Endothelial cell of umbilical vein (primary cell): ENCODE results near the gene HOXB5. TPM values are rescaled to one million over a fixed set of nuclear protein-coding genes. Genes with fewer than 3 reads are reported as not detected.

ENCODE experiments used
- BruUV-seq: library from RNA; stranded (reverse); fragments of 400-500 nt; replicated peaks from 2 replicates; lab custom pipeline; 2021; lab: Mats Ljungman, UMichigan
- CTCF ChIA-PET: fragments of 300-600, 350-600 bp; sonication (Branson Sonifier 250); formaldehyde crosslinking; loops from one replicate; lab custom pipeline; 2021; ENCODE audit warnings: antibody characterized with exemption, inconsistent platforms; lab: Charles Lee
- POLR2A ChIA-PET: fragments of 300-600, 350-600 bp; sonication (Branson Sonifier 250); formaldehyde crosslinking; loops from one replicate; lab custom pipeline; 2021; ENCODE audit warnings: antibody characterized with exemption, inconsistent platforms; lab: Charles Lee
- DNase-seq: peaks from one replicate; pipeline ENCODE4 v3.0.0-alpha.2; 2011; ENCODE audit warnings: low read depth, low spot score
- FAIRE-seq: peaks from 2 replicates; lab custom pipeline; 2011; peaks lifted over from hg19 to GRCh38; lab: Jason Lieb, UNC
- H2AFZ ChIP-seq: 2 replicates; pipeline ENCODE4 v1.6.0; 2012; ENCODE audit warnings: low read depth, low read length, control low read depth, inconsistent platforms
- H3K27ac ChIP-seq: 2 replicates; pipeline ENCODE4 v1.5.1; 2011; ENCODE audit warnings: low read depth, mild to moderate bottlenecking, control low read depth, low read length, moderate library complexity; ENCODE audit not compliant: insufficient read depth
- H3K27me3 ChIP-seq, 2 experiments: 2 replicates each; pipeline versions ENCODE4 v1.6.0 to v1.6.1; 2011; ENCODE audit warnings: low read length in 2 of 2, mixed read lengths in 1 of 2; ENCODE audit not compliant: control insufficient read depth in 2 of 2, insufficient read depth in 2 of 2
- H3K36me3 ChIP-seq, 2 experiments: 2 replicates in 1 of 2; 3 replicates in 1 of 2; pipeline ENCODE4 v1.5.1; 2011; ENCODE audit warnings: low read length in 2 of 2, mild to moderate bottlenecking in 1 of 2, moderate library complexity in 1 of 2; ENCODE audit not compliant: control insufficient read depth in 2 of 2, insufficient read depth in 2 of 2; ENCODE audit errors: extremely low read depth in 1 of 2
- H3K4me1 ChIP-seq: 3 replicates; pipeline ENCODE4 v1.5.1; 2011; ENCODE audit warnings: mild to moderate bottlenecking, low read length; ENCODE audit not compliant: control insufficient read depth, insufficient read depth; ENCODE audit errors: extremely low read depth
- H3K4me2 ChIP-seq: 2 replicates; pipeline ENCODE4 v1.6.1; 2011; ENCODE audit warnings: low read length, control low read depth, mixed read lengths; ENCODE audit not compliant: insufficient read depth
- H3K4me3 ChIP-seq, 3 experiments: fragments of 200-600 bp in 1 of 3; sonication (generic), shearing (Covaris generic) in 1 of 3; replicated peaks in 1 of 3; 2 replicates each; pipeline ENCODE4 v1.5.1; 2011 to 2016; ENCODE audit warnings: control low read depth in 3 of 3, low read length in 3 of 3, mild to moderate bottlenecking in 2 of 3, inconsistent platforms in 1 of 3, low read depth in 1 of 3, moderate library complexity in 1 of 3; ENCODE audit not compliant: insufficient read depth in 1 of 3
- H3K79me2 ChIP-seq: 2 replicates; pipeline ENCODE4 v1.6.0; 2012; ENCODE audit warnings: low read length, inconsistent platforms; ENCODE audit not compliant: control insufficient read depth, insufficient read depth
- H3K9ac ChIP-seq: replicated peaks from 2 replicates; pipeline ENCODE3; 2011; ENCODE audit warnings: low read length, control low read depth; ENCODE audit not compliant: insufficient read depth; ENCODE audit errors: extremely low read depth
- H3K9me1 ChIP-seq: replicated peaks from 3 replicates; pipeline ENCODE4 v1.6.0; 2011; ENCODE audit warnings: mild to moderate bottlenecking, low read length; ENCODE audit not compliant: control insufficient read depth, insufficient read depth; ENCODE audit errors: extremely low read depth
- H3K9me3 ChIP-seq: replicated peaks from 2 replicates; pipeline ENCODE4 v1.5.1; 2012; ENCODE audit warnings: low read length, inconsistent platforms; ENCODE audit not compliant: control insufficient read depth, insufficient read depth
- H4K20me1 ChIP-seq: replicated peaks from 2 replicates; pipeline ENCODE3; 2011; ENCODE audit warnings: mild to moderate bottlenecking, low read length; ENCODE audit not compliant: control insufficient read depth, insufficient read depth; ENCODE audit errors: extremely low read depth
- EZH2 ChIP-seq: IDR thresholded peaks from 2 replicates; pipeline ENCODE4 v1.6.1; 2012; ENCODE audit warnings: borderline replicate concordance, low read depth, mild to moderate bottlenecking, moderate library complexity, low read length, inconsistent platforms; ENCODE audit not compliant: severe bottlenecking
- FOS ChIP-seq: IDR thresholded peaks from 2 replicates; pipeline ENCODE4 v1.6.1; 2011; ENCODE audit warnings: mild to moderate bottlenecking, low read length, moderate library complexity, borderline replicate concordance; ENCODE audit not compliant: insufficient read depth
- GATA2 ChIP-seq: IDR thresholded peaks from 2 replicates; pipeline ENCODE4 v1.7.0; 2011; ENCODE audit warnings: low read depth, mild to moderate bottlenecking, moderate library complexity, mixed read lengths, low read length; ENCODE audit not compliant: insufficient read length, insufficient read depth
- JUN ChIP-seq: IDR thresholded peaks from 2 replicates; pipeline ENCODE4 v1.6.1; 2011; ENCODE audit warnings: borderline replicate concordance, low read depth; ENCODE audit not compliant: insufficient read length, insufficient read depth
- POLR2A ChIP-seq: IDR thresholded peaks from 2 replicates; pipeline ENCODE4 v1.6.1; 2012; ENCODE audit warnings: low read depth, mild to moderate bottlenecking, control low read depth, low read length
- POLR2AphosphoS5 ChIP-seq: IDR thresholded peaks from 2 replicates; pipeline ENCODE4 v1.6.1; 2012; ENCODE audit warnings: low read depth, mild to moderate bottlenecking, control low read depth, low read length, moderate library complexity; ENCODE audit not compliant: insufficient read depth
- dilution Hi-C: fragments of 300-500 bp; cut with MboI; formaldehyde crosslinking; loops from one replicate; pipeline ENCODE4 v1.15.0; 2019; ENCODE audit warnings: low sequenced_read_pairs; ENCODE audit not compliant: extremely low pct_ligation_motif_present
- intact Hi-C: fragments of 100-400 bp; cut with micrococcal nuclease; formaldehyde crosslinking; loops from one replicate; pipeline ENCODE4 v1.10.0; 2022
- polyA plus RNA-seq, 4 experiments: library from polyadenylated mRNA; depleted of rRNA in 3 of 4; stranded (reverse) in 3 of 4; unstranded in 1 of 4; fragments of >200 nt; gene quantifications; 2 replicates each; pipeline versions ENCODE4 v1.2.1 to v1.2.3, GENCODE V29; 2011 to 2012; ENCODE audit warnings: missing spikeins in 1 of 4
- total RNA-seq: library from RNA; stranded (reverse); gene quantifications from 2 replicates; pipeline ENCODE4 v1.2.3, GENCODE V29; 2021
- TF ChIP-seq, protein P1 (sequence below), 2 donors: IDR thresholded peaks; 1 replicate in 1 of 2; 2 replicates in 1 of 2; pipeline ENCODE4 v1.5.1; 2011; ENCODE audit warnings: low read length in 2 of 2, mild to moderate bottlenecking in 2 of 2, moderate library complexity in 2 of 2, control low read depth in 1 of 2, inconsistent platforms in 1 of 2, low read depth in 1 of 2; ENCODE audit not compliant: insufficient read depth in 1 of 2; ENCODE audit errors: extremely low read depth in 1 of 2
- TF ChIP-seq, protein P2 (sequence below): IDR thresholded peaks from 2 replicates; pipeline ENCODE4 v1.6.1; 2011; ENCODE audit not compliant: insufficient read depth, insufficient read length

The HOXB5 gene
- total and polyA plus RNA-seq, 2 donors (not counting 3 experiments of a cell fraction or from before 2014, with no cell fraction given), result 2.0 to 8.5 TPM

DNA sequence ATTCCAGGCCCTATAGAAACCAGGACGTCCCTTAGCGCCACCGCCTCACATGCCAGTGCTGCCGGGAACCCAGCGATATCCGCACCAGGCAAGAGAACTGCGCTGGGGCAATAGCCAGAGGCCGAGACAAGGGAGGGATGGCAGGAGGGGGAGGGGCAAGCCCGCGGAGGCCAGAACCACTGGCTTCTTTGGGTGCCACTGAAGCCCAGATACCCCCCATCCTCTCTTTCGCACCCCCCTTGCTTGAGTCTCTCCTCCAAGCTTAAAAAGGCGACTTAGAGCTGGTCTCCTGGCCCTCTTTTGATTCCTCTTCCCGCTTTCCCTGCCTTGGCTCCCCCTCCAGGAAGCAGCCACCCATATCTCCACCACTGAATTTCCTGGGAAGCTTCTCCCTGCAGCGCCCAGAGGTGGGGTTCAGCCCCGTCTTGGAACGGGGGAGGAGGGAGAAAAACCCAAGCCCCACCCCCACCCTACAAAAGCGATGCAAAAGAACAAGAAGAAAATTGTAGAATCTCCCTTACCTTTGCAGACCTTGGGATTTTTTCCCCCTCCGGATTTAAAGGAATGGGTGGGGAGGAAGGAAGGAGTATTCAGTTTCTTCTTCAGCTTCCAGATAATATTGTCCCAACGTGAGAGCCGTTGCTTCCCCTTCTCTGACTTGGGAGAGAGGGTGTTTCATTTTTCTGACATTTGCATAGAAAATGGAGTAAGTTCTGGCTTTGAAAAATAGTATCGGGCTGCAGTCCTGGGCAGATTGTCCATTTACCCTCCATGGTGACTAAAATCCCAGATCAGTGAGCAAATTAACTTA lies 10.6 kb upstream of the HOXB5 start:
- ChIA-PET POLR2A (interaction anchor here (1.0 kb wide), 1 partner anchor 10 kb away, joined by 7 read pairs; the partner anchor contains the start of gene HOXB8), CTCF (interaction anchor here (2.0 kb wide), 1 partner anchor 579 kb away, joined by 4 read pairs; no protein-coding TSS in a partner anchor)
- H2AFZ ChIP-seq, result peak overlapping the region; percentile 56
- no peaks in the 10 kb centered on the region for H3K36me3 ChIP-seq
- H3K4me2 ChIP-seq, result peak overlapping the region; percentile 95
- TSS peak; percentile 17 for BruUV-seq
- H3K79me2 ChIP-seq, result peaks cover 57% of the 10 kb centered on the region
- H3K9me3 ChIP-seq, result no peaks in the 10 kb centered on the region
- no peaks in the 10 kb centered on the region for H3K27me3 ChIP-seq
- TF ChIP-seq POLR2AphosphoS5 (peak; percentile 63), GATA2 (no peak)
- no peaks in the 10 kb centered on the region for H4K20me1 ChIP-seq
- intact Hi-C loops (loop anchor here (1.0 kb wide), 1 partner anchor 8 kb away; no protein-coding TSS in a partner anchor), dilution Hi-C loops (no loop called here)
- peak overlapping the region; percentile 47 to 97 (median 86) for H3K4me3 ChIP-seq
- H3K9me1 ChIP-seq, result no peaks in the 10 kb centered on the region
- peak; percentile 96 for FAIRE-seq
- DNase-seq, result peak; percentile 65
- H3K4me1 ChIP-seq, result peaks cover 23% of the 10 kb centered on the region
- H3K9ac ChIP-seq, result peak overlapping the region; percentile 87
- H3K27ac ChIP-seq, result peak overlapping the region; percentile 54

DNA sequence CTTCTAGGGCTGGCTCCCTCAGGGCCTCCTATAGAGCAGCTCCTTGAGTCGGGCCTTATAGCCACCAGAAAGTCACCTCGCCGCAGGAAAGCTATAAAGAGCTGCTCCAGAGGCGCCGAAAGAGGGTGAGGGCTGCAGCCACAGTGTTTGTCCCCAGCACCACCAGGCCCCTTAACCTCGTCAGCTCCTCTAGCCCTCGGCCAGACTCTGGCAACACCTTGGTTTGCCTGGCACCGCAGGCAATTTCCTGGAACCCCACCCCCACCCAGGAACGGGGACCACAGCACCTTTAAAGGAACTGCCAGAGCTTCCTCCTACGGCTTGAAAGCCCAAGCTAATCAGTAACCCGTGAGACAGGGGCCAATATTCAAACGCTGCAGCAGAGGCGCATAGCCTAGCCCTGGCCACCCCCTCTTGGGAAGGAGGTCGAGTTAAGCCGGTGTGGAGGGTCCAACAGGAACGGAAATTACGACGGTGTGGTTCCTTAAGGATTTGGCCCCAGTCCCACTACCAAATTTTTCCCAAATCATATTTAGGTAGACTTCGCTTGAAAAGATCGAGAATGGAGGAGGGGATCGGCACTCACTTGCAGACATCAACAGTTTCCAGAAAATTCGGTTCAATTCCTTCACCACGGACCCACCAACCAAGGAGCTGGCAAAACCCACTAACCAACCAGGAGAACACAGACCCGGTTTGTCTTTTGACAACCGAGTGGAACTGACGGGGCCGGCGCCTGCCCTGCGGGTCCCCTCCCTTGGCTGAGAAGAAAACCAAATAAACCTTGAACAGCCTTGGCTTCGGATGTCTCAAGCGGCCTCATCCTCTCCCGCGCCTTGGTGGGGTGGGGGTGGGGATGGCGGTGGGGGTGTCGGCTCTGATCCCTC lies 8.2 kb upstream of the HOXB5 start:
- H3K4me2 ChIP-seq, result peak overlapping the region; percentile 68
- H3K4me1 ChIP-seq, result peaks cover 39% of the 10 kb centered on the region
- BruUV-seq, result no TSS peak
- H4K20me1 ChIP-seq, result no peaks in the 10 kb centered on the region
- H2AFZ ChIP-seq, result no peak overlapping the region
- H3K9me1 ChIP-seq, result no peaks in the 10 kb centered on the region
- TF ChIP-seq POLR2AphosphoS5 (no peak), GATA2 (no peak), JUN (no peak), EZH2 (no peak), POLR2A (no peak), FOS (no peak)
- TF ChIP-seq, protein P1, sequence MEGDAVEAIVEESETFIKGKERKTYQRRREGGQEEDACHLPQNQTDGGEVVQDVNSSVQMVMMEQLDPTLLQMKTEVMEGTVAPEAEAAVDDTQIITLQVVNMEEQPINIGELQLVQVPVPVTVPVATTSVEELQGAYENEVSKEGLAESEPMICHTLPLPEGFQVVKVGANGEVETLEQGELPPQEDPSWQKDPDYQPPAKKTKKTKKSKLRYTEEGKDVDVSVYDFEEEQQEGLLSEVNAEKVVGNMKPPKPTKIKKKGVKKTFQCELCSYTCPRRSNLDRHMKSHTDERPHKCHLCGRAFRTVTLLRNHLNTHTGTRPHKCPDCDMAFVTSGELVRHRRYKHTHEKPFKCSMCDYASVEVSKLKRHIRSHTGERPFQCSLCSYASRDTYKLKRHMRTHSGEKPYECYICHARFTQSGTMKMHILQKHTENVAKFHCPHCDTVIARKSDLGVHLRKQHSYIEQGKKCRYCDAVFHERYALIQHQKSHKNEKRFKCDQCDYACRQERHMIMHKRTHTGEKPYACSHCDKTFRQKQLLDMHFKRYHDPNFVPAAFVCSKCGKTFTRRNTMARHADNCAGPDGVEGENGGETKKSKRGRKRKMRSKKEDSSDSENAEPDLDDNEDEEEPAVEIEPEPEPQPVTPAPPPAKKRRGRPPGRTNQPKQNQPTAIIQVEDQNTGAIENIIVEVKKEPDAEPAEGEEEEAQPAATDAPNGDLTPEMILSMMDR (IDR thresholded peaks at IDR 0.05; ENCODE audit: extremely low read depth in 1 of 2, insufficient read depth in 1 of 2, low read depth in 1 of 2, low read length in 2 of 2), result no peak
- TF ChIP-seq, protein P2, sequence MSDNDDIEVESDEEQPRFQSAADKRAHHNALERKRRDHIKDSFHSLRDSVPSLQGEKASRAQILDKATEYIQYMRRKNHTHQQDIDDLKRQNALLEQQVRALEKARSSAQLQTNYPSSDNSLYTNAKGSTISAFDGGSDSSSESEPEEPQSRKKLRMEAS, result no peak
- no peaks in the 10 kb centered on the region for H3K27me3 ChIP-seq
- H3K36me3 ChIP-seq, result no peaks in the 10 kb centered on the region
- FAIRE-seq (no peak), DNase-seq (no peak)
- intact Hi-C loops, result no loop called here
- POLR2A ChIA-PET, result no interaction called here
- H3K79me2 ChIP-seq, result peaks cover 80% of the 10 kb centered on the region
- no peak overlapping the region for H3K9ac ChIP-seq
- dilution Hi-C loops, result no loop called here
- no peaks in the 10 kb centered on the region for H3K9me3 ChIP-seq
- CTCF ChIA-PET, result interaction anchor here (0.6 to 1.5 kb wide), 6 partner anchors 8 to 342 kb away, joined by 3 read pairs; no protein-coding TSS in a partner anchor
- no peak overlapping the region for H3K27ac ChIP-seq
- H3K4me3 ChIP-seq, result peak overlapping the region in 2 of 3 experiments; percentile 27 to 47
